NOMO-1 treated with dmso at 0.1 percent for 144 hours (cell line): ENCODE measurements around the gene KIAA2012.

Experiments
- DNase-seq: peaks from one replicate; lab custom pipeline; 2025; ENCODE audit not compliant: unreplicated experiment; lab: John Stamatoyannopoulos, UW

KIAA2012 gene

DNA sequence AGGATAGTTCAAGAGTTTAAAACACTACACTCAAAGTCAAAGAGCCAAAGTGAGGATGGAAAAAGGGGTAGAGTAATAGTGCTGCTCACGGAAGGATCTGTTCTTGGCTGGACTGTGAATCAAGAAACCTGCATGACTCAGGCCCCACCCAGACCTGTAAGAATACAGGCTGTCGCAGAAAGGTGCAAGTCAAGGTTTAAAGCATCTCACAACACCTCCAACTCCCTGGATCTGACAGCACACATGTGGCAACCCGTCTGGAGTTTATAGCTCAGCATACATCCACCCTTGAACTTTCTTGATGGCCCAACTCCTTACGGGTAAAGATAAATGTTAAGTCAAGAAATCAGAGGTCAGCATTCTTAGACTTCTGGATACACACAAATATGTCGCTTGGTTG, 6.3 kb downstream of the KIAA2012 start:
- no peak for DNase-seq

DNA sequence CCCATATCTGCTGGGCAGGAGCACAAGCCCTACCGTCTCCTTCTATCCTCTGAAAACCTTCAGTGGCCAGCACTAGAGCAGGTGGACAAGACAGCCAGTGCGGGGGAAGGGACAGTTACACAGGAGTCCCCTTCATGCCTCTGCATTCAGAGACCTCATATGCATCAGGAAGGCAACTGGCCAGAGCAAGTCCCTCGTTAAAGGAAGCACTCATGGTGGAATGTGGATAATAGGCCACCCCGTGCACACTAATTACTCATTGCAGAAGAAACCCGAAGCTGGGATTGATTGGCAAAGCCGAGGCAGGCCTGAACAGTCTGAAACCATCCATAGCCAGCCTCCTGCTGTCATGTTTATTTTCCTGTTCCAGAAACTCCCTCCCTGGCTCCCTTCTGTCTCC, 11.2 kb downstream of the KIAA2012 start:
- DNase-seq, result no peak

DNA sequence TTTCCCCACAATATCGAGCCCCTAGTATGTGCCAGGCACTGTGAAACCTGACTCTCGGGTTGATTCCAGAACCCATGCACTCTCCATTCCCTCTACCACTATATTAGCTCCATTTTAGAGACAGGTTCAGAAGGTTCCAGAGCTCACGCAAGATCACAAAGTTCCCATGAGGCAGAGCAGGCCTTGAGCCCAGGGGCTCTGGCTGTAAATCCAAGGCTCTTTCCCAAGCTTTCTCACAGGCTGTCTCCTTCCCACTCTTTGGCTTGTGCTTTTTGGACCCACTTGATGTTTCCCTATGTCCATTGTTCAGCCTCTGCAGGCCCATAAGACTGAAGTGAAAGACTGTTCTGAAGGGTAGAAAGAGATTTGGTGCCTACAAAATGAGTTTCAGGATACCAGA, 15.7 kb downstream of the KIAA2012 start:
- DNase-seq, result no peak

DNA sequence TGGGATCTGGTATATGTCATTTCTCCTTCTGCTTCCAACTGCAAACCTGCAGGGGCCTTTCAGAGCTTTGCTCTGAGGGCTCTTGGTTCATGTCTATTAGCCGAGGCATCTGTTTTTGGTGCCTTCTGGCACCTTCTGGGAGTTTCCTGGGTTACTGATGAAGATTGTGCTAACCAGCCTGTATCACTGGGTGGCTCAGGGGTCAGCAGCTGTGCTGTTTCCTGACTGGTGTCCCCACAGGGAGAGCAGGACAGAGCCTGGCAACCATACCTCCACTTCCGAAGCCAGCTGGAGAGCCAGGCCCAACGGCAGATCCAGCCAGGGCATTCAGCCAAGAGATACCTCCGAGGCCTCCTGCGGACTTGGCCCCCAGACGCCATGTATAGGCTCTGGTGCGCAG, 17.5 kb downstream of the KIAA2012 start:
- no peak for DNase-seq

DNA sequence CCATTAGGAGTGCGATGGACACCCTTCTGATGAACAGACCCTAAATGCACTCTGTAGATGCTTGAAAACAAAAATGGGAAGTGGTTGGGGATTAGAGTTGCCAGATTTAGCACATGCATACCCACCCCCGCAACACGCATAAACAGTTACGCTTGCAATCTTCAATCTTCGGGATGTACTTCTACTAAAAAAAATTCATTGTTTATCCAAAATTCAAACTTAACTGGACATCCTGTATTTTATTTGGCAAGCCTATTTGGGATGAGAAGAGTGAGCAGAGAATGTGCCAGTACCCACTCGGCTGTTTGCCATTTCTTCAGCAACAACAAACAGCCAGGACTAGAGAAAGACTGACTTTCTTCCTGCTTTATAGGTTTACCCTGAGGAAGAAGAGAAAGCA, 18.4 kb downstream of the KIAA2012 start:
- DNase-seq, result no peak

DNA sequence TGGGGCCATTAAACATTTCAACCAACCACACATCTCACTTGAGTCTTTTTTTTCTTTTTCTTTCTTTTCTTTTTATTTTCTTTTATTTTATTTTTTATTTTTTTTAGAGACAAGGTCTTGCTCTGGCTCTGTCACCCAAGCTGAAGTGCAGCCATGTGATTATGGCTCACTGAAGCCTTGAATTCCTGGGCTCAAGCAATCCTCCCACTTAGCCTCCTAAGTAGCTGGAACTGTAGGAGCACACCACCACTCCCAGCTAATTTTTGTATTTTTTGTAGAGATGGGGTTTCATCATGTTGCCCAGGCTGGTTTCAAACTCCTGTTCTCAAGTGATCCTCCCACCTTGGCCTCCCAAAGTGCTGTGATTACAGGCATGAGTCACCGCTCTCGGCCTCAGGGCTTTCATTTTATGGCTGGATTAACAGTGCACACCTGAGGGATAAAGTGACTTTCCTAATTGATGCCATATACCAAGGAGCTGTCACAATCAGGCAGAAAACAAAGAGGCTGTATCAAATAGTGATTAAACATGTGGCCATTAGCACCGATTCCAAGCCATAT, 21.5 kb downstream of the KIAA2012 start:
- DNase-seq, result no peak

DNA sequence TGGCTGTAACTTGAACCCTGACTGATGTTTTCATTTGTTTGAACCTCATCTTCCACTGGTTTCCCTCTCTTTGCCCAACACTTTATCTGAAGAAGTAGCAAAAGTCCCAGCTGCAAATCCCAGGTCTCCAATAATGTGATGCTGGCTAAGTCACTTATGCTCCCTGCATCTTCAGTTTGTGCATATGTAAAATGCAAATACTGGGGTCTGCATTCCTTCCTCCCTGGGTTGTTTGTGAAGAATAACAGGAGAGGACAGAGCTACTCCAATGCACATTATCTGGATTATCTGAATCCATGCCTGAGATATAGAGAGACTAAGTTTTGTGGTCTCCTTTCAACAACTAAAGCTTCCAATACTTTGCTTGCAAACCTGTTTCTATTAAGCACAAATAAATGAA, 22.2 kb downstream of the KIAA2012 start:
- no peak for DNase-seq

DNA sequence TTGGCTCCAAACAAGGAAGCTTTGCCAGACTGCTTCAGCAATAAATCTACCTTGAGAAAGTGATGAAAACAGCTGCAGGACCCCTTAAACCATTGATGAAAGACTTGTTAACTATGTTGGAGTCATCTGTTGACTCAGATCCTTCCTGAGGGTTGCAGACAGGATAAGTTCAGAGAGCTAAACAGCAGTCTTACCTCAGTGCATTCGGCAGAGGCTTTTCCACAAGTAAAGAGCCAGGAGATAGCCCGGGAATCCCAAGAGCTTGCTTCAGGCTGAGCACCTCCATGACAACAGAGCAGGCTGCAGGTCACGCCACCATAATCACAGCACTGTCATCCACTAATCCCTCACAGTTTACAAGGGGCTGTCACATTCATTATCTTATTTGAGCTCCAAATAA, 23.7 kb downstream of the KIAA2012 start:
- DNase-seq, result no peak

DNA sequence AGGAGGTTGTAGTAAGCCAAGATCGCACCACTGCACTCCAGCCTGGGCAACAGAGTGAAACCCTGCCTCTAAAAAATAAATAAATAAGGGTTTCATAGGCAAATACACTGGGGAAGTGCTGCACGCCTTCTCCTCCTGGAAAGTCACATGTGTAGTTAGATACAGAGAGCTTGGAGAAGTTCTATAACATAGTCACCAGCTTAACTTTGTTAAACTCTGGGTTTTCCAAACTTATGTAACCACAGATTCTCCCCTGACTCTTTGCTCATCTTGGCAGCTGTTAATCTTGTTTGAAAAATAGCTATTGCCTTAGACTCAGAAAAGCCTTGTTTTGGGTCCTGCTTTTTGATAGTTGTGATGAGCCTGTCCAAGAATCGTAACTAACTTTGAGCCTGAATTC, 25.2 kb downstream of the KIAA2012 start:
- no peak for DNase-seq

DNA sequence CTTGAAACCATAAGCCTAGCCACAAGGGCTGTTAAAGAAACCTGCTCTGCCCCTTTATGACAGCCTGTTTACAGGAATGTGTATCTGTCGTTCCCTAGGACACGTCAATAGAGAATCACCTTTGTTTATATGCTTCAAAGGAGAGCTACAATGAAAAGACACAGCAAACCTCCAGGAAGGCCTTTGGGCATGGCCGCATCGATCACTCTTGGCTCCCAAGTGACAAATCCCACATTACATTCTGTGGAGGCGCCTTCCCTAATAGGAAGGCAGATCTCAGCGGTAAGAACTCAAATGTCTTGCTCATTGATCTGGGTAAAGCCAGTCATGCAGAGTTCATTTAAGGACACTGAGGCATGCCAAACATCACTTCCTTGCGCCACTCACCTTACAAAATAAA, 26.5 kb downstream of the KIAA2012 start:
- DNase-seq, result no peak

DNA sequence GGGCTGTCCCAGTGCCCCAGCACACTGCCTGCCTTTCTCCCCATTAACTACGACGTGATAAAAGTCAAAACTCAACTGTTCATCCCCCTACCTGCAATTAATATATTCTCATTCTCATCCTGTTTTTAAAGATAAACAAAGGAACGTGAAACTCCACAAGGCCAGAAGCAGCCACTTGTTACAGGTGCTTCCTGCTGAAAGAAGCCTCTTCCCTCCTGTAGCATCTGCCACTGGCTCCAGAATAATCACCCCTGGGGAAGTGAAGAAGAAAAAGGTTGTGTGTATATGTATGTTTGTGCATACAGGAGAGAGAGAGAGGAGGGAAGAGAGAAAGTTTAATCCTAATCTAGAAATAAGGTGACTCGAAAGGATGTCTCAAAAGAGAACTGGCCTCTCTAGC, 27.1 kb downstream of the KIAA2012 start:
- DNase-seq, result no peak

DNA sequence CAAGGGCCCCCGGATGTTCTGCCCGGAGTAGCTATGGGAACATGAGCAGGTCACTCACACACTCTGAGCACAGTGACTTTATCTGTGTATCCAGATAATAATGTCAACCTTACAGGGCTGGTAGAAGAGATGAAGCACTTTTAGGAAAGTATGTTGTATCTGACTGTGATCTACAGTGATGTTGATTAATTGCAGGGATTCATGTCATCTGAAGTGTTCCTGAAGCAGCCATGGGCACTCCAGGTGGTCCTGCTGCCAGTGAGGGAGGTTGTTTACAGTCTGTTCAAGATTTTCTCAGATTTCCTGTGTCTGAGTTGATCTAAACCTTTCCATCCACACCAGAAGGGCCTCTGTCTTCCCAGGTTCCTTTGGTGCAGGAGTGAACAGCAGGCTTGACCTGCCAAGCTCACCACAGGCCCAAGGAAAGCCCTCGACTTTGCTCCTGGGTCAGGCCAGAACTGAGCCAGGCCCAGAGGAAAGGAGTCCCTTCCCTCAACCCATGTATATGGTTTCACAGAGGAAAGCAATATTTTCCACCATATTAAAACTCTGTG, 28.0 kb downstream of the KIAA2012 start:
- no peak for DNase-seq

DNA sequence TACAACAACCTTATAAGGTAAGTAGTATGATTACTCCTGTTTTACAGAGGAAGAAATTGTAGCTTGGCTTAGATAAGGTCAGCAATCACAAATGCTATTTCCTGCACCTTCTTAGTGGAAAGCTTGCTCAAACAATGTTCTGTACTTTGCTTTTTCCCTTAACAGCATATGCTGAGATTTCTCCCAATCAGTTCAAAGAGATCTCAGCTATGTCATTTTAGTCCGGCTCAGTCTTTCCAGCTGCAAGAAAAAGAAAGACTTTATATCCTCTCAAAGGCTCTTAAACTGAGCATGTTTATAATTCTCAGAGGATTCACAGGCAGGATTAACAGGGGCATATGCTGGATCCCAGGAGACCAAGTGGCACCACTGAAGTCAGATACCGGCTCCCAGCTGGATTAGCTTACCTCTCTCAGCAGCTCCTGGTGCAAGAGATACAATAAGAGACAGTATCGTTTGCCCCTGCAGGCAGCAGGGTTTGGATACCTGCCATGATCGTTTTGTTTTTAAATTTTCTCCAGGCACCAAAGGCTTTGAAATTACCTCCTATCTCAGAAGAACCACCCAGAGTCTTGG, 29.5 kb downstream of the KIAA2012 start:
- no peak for DNase-seq

DNA sequence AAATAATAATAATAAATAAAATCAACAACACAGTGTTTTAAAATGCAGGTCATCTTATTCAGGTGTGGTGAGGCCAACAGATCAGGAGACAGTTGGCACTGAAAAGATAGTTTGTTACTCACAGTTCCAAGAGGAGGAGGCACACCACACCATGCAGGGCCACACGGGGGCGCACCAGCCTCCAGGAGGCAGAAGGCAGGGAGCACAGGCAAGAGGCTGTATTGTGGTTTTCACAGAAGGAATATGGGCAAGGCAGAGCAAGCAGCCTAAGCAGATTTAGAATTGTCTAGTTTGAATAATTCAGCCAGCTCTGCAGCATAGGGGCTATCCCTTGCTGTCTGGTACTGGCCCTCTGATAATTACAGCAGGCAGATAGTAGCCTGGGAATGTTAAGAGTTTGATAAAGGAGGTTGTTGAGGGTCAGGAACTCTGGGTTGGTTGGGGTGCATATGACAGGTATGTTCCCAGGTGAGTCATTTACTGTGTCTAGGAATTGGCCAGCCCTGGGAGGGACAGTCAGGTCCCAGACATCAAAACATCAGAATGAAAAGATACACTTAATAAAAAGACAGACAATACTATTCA, 31.3 kb downstream of the KIAA2012 start:
- DNase-seq, result peak; percentile 30

DNA sequence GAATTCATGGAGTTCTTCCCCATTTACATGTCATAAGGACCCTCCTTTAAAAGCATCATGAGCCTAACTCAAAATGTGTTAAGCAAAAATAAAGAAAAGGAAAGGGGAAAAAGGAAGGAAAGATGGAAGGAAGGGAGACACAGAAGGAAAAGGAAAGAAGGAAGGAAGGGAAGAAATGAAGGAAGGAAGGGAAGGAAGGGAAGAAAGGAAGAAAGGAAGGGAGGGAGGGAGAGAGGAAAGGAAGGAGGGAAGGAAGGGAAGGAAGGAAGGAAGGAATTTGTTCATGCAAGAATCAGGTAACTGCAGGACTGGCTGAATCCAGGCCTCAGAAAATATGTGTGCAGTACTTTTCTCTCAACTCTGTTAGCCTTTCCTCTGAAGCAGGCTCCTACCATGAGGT, 32.0 kb downstream of the KIAA2012 start:
- DNase-seq, result no peak

DNA sequence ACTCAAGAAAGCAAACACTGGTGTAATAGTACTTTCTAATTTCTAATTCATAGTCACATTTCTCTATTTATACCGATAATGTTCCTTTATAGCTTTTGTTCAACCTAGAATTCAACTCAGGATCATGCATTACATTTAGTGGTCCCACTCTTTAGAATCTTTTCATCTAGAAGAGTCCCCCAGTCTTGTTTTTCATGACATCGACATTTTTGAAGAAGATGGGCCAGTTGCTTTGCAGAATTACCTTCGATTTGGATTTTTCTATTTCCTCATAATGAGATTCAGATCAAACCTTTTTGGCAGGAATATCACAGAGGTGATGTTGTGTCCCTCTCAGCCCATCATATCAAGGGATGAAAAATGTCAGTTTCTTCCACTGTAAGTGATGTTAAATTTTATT, 35.3 kb downstream of the KIAA2012 start:
- no peak for DNase-seq

DNA sequence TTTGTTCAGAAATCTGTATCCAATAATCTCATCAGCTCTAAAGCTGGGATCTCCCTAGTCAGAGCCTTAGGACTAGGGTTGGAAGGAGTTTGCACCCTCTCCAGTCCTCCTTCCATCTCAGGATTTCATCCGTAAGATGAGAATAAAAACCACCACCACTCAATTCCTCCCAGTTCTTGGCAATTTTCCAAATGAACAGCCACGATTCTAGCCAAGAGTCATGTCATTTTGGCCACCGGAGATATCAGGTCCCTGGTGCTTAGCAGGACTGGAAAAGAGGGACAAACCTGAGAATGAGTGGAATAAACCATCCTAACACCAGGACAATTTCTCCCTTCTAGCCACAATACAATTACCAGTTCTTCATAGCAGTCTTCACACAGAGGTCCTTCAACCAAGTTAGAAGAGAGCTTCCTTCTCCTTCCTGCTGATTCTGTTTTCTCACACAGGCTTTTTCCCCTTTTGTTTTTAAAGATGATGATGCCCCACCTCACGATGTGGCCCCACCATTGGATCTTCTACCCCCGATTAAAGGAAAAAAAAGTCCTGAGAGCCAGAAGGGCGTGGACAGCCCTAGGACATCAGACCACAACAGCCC, 36.2 kb downstream of the KIAA2012 start:
- DNase-seq, result no peak

DNA sequence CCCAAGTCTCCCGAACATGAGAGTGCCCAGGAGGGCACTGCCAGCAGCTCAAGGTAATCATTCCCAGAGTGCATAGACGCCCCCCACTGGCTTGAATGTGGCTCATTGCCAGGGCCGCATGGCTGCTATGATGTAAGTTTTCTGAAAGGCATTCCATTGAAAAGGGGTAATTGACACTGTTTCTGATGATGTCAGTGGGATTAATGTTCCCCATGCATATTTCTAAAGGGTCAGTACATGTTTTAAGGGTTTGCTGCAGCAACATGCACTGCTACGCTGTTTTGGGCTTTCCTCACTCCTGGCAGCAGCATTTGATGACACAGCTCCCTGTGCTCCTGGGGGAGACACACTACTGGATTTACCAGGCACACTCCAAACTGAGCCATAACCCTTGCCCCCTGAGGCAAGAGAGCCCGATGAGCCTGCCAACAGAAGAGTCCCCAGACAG, 36.7 kb downstream of the KIAA2012 start:
- DNase-seq, result no peak

DNA sequence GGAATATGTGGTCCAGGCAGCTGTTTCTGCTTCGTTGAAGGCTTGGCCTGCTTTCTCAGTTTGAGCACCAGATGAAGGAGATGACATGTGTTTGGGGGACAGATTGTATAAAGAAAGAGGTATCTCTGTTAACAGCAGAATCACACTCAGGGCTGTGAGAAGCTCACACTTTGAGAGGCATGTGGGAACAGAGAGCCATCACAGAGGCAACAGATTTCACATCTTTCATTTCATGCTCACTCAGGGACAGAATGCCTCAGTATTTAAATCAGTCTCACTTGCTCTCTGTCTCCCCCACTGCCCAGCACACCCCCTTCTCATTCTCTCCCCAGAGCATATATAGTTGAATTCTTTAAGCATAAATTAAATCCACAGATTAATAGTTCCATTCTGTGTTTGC, 37.4 kb downstream of the KIAA2012 start:
- DNase-seq, result no peak

DNA sequence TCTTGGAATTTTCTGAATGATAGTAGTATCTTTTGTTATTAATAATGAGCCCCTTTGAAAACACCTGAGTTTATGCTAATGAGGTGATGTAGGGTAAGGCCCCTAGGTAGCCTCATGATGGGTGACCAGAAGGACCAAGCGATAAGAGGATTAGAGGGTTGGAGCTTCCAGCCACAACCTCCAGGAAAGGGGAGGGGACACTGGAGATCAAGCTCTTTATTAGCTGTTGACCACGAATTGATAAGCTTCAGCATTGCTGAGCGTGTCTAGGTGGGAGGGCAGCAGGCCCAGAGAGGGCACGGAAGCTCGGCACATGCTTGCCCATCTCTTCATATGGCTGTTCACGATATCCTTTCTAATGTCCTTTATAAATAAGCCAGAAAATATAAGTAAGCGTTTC, 39.0 kb downstream of the KIAA2012 start:
- DNase-seq, result no peak

DNA sequence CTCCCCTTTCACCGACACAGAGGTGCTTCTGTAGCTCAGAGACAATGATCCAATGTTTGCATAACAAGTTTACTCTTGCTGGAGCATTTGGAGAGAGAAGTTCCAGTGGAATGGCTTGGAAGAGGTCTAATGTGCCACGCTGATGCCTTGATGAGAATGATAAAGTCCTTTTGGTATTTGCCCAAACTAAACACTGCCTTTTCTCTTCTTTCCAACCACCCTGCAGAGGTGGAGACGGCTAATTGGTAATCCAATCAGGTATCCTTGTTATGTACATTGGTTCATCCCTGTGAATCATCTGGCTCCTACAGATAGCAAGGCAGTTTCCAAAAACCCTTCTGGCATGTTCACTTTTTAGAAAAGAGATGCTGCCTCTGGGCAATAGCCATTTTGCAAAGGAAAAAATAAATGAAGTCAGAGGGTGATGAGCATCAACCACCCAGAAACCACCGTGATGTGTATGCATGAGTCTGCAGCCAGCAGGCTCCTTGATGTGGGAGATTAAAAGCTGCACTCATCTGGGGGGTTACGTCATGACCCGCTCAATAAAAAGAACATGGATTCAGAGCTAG, 40.6 kb downstream of the KIAA2012 start:
- no peak for DNase-seq

DNA sequence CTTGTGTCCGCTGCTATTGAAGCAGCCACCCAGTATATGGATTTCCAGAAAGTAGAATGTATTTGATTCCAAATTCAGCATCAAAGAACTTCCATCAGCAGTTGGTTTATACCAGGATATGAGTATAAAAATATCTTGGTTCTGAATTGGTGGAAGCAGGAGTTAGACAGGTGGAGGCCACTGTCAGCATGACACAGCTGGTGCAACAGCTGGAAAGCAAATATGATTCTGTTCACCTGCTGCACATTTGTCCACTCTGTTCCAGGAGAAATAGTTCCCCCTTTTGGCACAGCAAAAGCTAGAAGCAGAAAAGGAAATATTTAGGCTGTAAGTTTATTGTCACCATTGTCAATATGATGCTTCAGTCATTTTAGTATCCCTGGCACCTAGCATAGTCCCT, 41.2 kb downstream of the KIAA2012 start:
- no peak for DNase-seq
